Upper lobe of left lung (tissue), 4 donors: ENCODE data around the gene ULK4.

Experiments
- CTCF ChIP-seq, 6 experiments: fragments of 450-650 bp in 4 of 6; fragments of 200-600 bp in 2 of 6; sonication (generic) in 2 of 6; IDR thresholded peaks; one replicate each; pipeline ENCODE4 v1.5.1; 2016 to 2019; ENCODE audit warnings: antibody characterized with exemption in 6 of 6
- EP300 ChIP-seq, 4 donors: sonication (generic); formaldehyde crosslinking; IDR thresholded peaks; one replicate each; pipeline ENCODE4 v1.5.1; 2017; ENCODE audit warnings: antibody characterized with exemption in 4 of 4, control low read depth in 2 of 4
- POLR2A ChIP-seq, 4 donors: fragments of 450-650 bp; IDR thresholded peaks; one replicate each; pipeline ENCODE4 v1.5.1; 2016 to 2017; ENCODE audit warnings: antibody characterized with exemption in 4 of 4, mild to moderate bottlenecking in 2 of 4
- POLR2AphosphoS5 ChIP-seq, 2 donors: sonication (generic); formaldehyde crosslinking; IDR thresholded peaks; one replicate each; pipeline ENCODE4 v1.5.1; 2017; ENCODE audit warnings: antibody characterized with exemption in 2 of 2

GRCh38 chr3:41525303-41526064 is 436.4 kb downstream of the ULK4 start:
- TF ChIP-seq POLR2AphosphoS5 (IDR thresholded peaks at IDR 0.05): no peak
- TF ChIP-seq CTCF (IDR thresholded peaks at IDR 0.05): no peak
- TF ChIP-seq POLR2A (IDR thresholded peaks at IDR 0.05): no peak
- TF ChIP-seq EP300 (IDR thresholded peaks at IDR 0.05): no peak
